Measurements from ENCODE around the gene GPRIN2. TPM values are rescaled to one million over a fixed set of nuclear protein-coding genes. Genes with fewer than 3 reads are reported as not detected.

Gene GPRIN2
- total RNA-seq, 1 experiment from 2014 or later: not detected

GRCh38 chr10:46552526-46553237 lies 3.8 kb downstream of the GPRIN2 start:
- intact Hi-C loops (cut with micrococcal nuclease; ENCODE audit: unreplicated experiment): no loop called here
- TF ChIP-seq CTCF (conservative IDR thresholded peaks at IDR 0.05; ENCODE audit: low read depth, low read length) (no peak), EZH2 (IDR thresholded peaks at IDR 0.05; ENCODE audit: borderline replicate concordance, low read depth, low read length, poor library complexity, severe bottlenecking) (no peak)
- POLR2A ChIA-PET (ENCODE audit: low non-redundant PET): no interaction called here

GRCh38 chr10:46551701-46552525 lies 4.5 kb downstream of the GPRIN2 start:
- POLR2A ChIA-PET (ENCODE audit: low non-redundant PET): no interaction called here
- BruUV-seq (replicated peaks): no TSS peak
- no peak overlapping the region for H3K4me3 ChIP-seq (ENCODE audit: low read depth, low read length, poor library complexity, severe bottlenecking)
- CTCF ChIA-PET: no interaction called here
- no peaks in the 10 kb centered on the region for H3K4me1 ChIP-seq (ENCODE audit: insufficient read depth, low read length, poor library complexity, severe bottlenecking)
- peaks cover 28% of the 10 kb centered on the region for H3K27me3 ChIP-seq (replicated peaks; ENCODE audit: insufficient read depth, low read depth, low read length, poor library complexity)
- no peak for DNase-seq (ENCODE audit: low spot score)
- TF ChIP-seq EZH2 (IDR thresholded peaks at IDR 0.05; ENCODE audit: borderline replicate concordance, low read depth, low read length, poor library complexity, severe bottlenecking): no peak
- TF ChIP-seq CTCF (conservative IDR thresholded peaks at IDR 0.05; ENCODE audit: low read depth, low read length): no peak
- H3K27ac ChIP-seq (ENCODE audit: low read depth, low read length, poor library complexity, severe bottlenecking): no peak overlapping the region
- no peaks in the 10 kb centered on the region for H3K36me3 ChIP-seq (ENCODE audit: insufficient read depth, low read length, poor library complexity, severe bottlenecking)
- intact Hi-C loops (cut with micrococcal nuclease; ENCODE audit: unreplicated experiment): no loop called here
- H3K9me3 ChIP-seq (ENCODE audit: low read depth, low read length, poor library complexity, severe bottlenecking): no peaks in the 10 kb centered on the region

More at GRCh38 chr10:46552526-46553237, 3.8 kb downstream of the GPRIN2 start:
- no peak for DNase-seq (ENCODE audit: low spot score)
- Histone ChIP-seq H3K27me3 (replicated peaks; ENCODE audit: insufficient read depth, low read depth, low read length, poor library complexity) (peaks cover 36% of the 10 kb centered on the region), H3K4me1 (ENCODE audit: insufficient read depth, low read length, poor library complexity, severe bottlenecking) (no peaks in the 10 kb centered on the region), H3K9me3 (ENCODE audit: low read depth, low read length, poor library complexity, severe bottlenecking) (no peaks in the 10 kb centered on the region), H3K27ac (ENCODE audit: low read depth, low read length, poor library complexity, severe bottlenecking) (no peak overlapping the region), H3K36me3 (ENCODE audit: insufficient read depth, low read length, poor library complexity, severe bottlenecking) (no peaks in the 10 kb centered on the region), H3K4me3 (ENCODE audit: low read depth, low read length, poor library complexity, severe bottlenecking) (no peak overlapping the region)
- BruUV-seq (replicated peaks): no TSS peak
- CTCF ChIA-PET: no interaction called here

- no TSS peak for BruUV-seq (replicated peaks)
- H3K4me3 ChIP-seq (ENCODE audit: low read depth, low read length, poor library complexity, severe bottlenecking): no peak overlapping the region
- POLR2A ChIA-PET (ENCODE audit: low non-redundant PET): no interaction called here
- H3K27me3 ChIP-seq (replicated peaks; ENCODE audit: insufficient read depth, low read depth, low read length, poor library complexity): peaks cover 20% of the 10 kb centered on the region
- no peak for TF ChIP-seq EZH2 (IDR thresholded peaks at IDR 0.05; ENCODE audit: borderline replicate concordance, low read depth, low read length, poor library complexity, severe bottlenecking)
- TF ChIP-seq CTCF (conservative IDR thresholded peaks at IDR 0.05; ENCODE audit: low read depth, low read length): no peak
- DNase-seq (ENCODE audit: low spot score): no peak
- H3K9me3 ChIP-seq (ENCODE audit: low read depth, low read length, poor library complexity, severe bottlenecking): no peaks in the 10 kb centered on the region
- H3K27ac ChIP-seq (ENCODE audit: low read depth, low read length, poor library complexity, severe bottlenecking): no peak overlapping the region
- intact Hi-C loops (cut with micrococcal nuclease; ENCODE audit: unreplicated experiment): no loop called here
- no peaks in the 10 kb centered on the region for H3K36me3 ChIP-seq (ENCODE audit: insufficient read depth, low read length, poor library complexity, severe bottlenecking)
- H3K4me1 ChIP-seq (ENCODE audit: insufficient read depth, low read length, poor library complexity, severe bottlenecking): no peaks in the 10 kb centered on the region
- CTCF ChIA-PET: no interaction called here
Observed at GRCh38 chr10:46550795-46551700, 5.4 kb downstream of the GPRIN2 start.
